Stimulated activated CD8-positive, alpha-beta memory T cell treated with anti-CD3 and anti-CD28 coated beads, Interleukin-7, amount 100 ng/mL, for 48 hours (primary cell): Measurements from ENCODE around the gene DNASE1L2.

Source experiments
- DNase-seq, 2 donors: peaks; one replicate each; pipeline ENCODE4 v3.0.0-alpha.2; 2020; ENCODE audit warnings: low read depth in 1 of 2; ENCODE audit errors: extremely low read depth in 1 of 2

The DNASE1L2 gene

GRCh38 chr16:2284001-2284770 is 47.9 kb downstream of the DNASE1L2 start:
- DNase-seq: no peak

GRCh38 chr16:2284797-2285576 is 48.7 kb downstream of the DNASE1L2 start:
- DNase-seq: no peak

- no peak for DNase-seq
Measured at GRCh38 chr16:2285731-2286191, 49.5 kb downstream of the DNASE1L2 start.

- no peak for DNase-seq
Measured at GRCh38 chr16:2286550-2286949, 50.3 kb downstream of the DNASE1L2 start.

GRCh38 chr16:2287916-2288547 is 51.8 kb downstream of the DNASE1L2 start:
- no peak for DNase-seq
